SK-N-MC (cell line): Measurements from ENCODE around the gene MYH13.
A peak's percentile ranks its signal among the peaks of the same experiment; 100 is the strongest.

Experiments used
- DNase-seq: peaks from one replicate; pipeline ENCODE4 v3.0.0-alpha.2; 2011; ENCODE audit warnings: low read depth, low spot score
- H3K27ac ChIP-seq: fragments of 200-600 bp; sonication (generic); 2 replicates; pipeline ENCODE4 v1.5.1; 2016; ENCODE audit warnings: mixed run types
- H3K36me3 ChIP-seq: fragments of 200-600 bp; sonication (generic); 2 replicates; pipeline ENCODE4 v1.6.1; 2017; ENCODE audit warnings: antibody characterized with exemption, low read length, mixed read lengths; ENCODE audit not compliant: insufficient read depth
- H3K4me3 ChIP-seq: fragments of 200-600 bp; sonication (generic); 2 replicates; pipeline ENCODE4 v1.5.1; 2016
- H3K9ac ChIP-seq: fragments of 200-600 bp; sonication (generic); 2 replicates; pipeline ENCODE4 v1.8.0; 2017; ENCODE audit warnings: mixed run types, mixed read lengths; ENCODE audit not compliant: insufficient read length
- H3K9me3 ChIP-seq: fragments of 200-600 bp; sonication (generic); 2 replicates; pipeline ENCODE4 v1.6.1; 2017; ENCODE audit warnings: low read depth, mild to moderate bottlenecking, antibody characterized with exemption, low read length, moderate library complexity, mixed read lengths
- EZH2 ChIP-seq: fragments of 200-600 bp; sonication (generic); IDR thresholded peaks from one replicate; pipeline ENCODE4 v1.6.1; 2017; ENCODE audit warnings: antibody characterized with exemption
- FOXP2 ChIP-seq: optimal IDR thresholded peaks from 2 replicates; pipeline ENCODE3; 2011; ENCODE audit warnings: mild to moderate bottlenecking, moderate library complexity; ENCODE audit not compliant: insufficient read depth; ENCODE audit errors: extremely low read length, control extremely low read depth
- POLR2AphosphoS5 ChIP-seq: IDR thresholded peaks from 2 replicates; pipeline ENCODE4 v1.6.1; 2012; ENCODE audit warnings: mild to moderate bottlenecking, low read depth, low read length, borderline replicate concordance

MYH13 gene

GRCh38 chr17:10337136-10337535, 35.7 kb downstream of the MYH13 start:
- no peak overlapping the region for H3K4me3 ChIP-seq
- DNase-seq = no peak
- TF ChIP-seq EZH2 (no peak), POLR2AphosphoS5 (no peak)
- H3K27ac ChIP-seq = no peak overlapping the region
- no peak overlapping the region for H3K9ac ChIP-seq
- no peaks in the 10 kb centered on the region for H3K9me3 ChIP-seq
- H3K36me3 ChIP-seq = no peaks in the 10 kb centered on the region

- H3K36me3 ChIP-seq = no peaks in the 10 kb centered on the region
- H3K9ac ChIP-seq = no peak overlapping the region
- TF ChIP-seq POLR2AphosphoS5 = no peak
- TF ChIP-seq EZH2 = no peak
- TF ChIP-seq FOXP2 = no peak
- no peak for DNase-seq
- no peak overlapping the region for H3K4me3 ChIP-seq
- no peak overlapping the region for H3K27ac ChIP-seq
- no peaks in the 10 kb centered on the region for H3K9me3 ChIP-seq
Observed at GRCh38 chr17:10336393-10336792, 36.4 kb downstream of the MYH13 start.

- no peak overlapping the region for H3K9ac ChIP-seq
- TF ChIP-seq POLR2AphosphoS5 = no peak
- TF ChIP-seq FOXP2 = no peak
- TF ChIP-seq EZH2 = no peak
- H3K9me3 ChIP-seq = no peaks in the 10 kb centered on the region
- H3K4me3 ChIP-seq = no peak overlapping the region
- DNase-seq = no peak
- no peak overlapping the region for H3K27ac ChIP-seq
- H3K36me3 ChIP-seq = no peaks in the 10 kb centered on the region
Observed at GRCh38 chr17:10332515-10332914, 40.3 kb downstream of the MYH13 start.

- TF ChIP-seq POLR2AphosphoS5 = no peak
- no peak for TF ChIP-seq FOXP2
- no peak for TF ChIP-seq EZH2
- Histone ChIP-seq H3K9ac (no peak overlapping the region), H3K27ac (no peak overlapping the region), H3K4me3 (no peak overlapping the region), H3K36me3 (no peaks in the 10 kb centered on the region), H3K9me3 (no peaks in the 10 kb centered on the region)
- no peak for DNase-seq
Observed at GRCh38 chr17:10328971-10329923, 43.6 kb downstream of the MYH13 start.

- no peak overlapping the region for H3K4me3 ChIP-seq
Observed at GRCh38 chr17:10328206-10328605, 44.6 kb downstream of the MYH13 start.

GRCh38 chr17:10327640-10328039, 45.2 kb downstream of the MYH13 start:
- TF ChIP-seq EZH2 (no peak), FOXP2 (no peak), POLR2AphosphoS5 (no peak)
- Histone ChIP-seq H3K9me3 (no peaks in the 10 kb centered on the region), H3K4me3 (no peak overlapping the region), H3K9ac (no peak overlapping the region), H3K27ac (no peak overlapping the region), H3K36me3 (no peaks in the 10 kb centered on the region)
- peak; percentile 2 for DNase-seq

More at GRCh38 chr17:10328206-10328605, 44.6 kb downstream of the MYH13 start:
- H3K36me3 ChIP-seq = no peaks in the 10 kb centered on the region
- H3K9ac ChIP-seq = no peak overlapping the region
- H3K9me3 ChIP-seq = no peaks in the 10 kb centered on the region
- TF ChIP-seq POLR2AphosphoS5 (no peak), EZH2 (no peak), FOXP2 (no peak)
- no peak overlapping the region for H3K27ac ChIP-seq
- DNase-seq = no peak

GRCh38 chr17:10325031-10325695, 47.6 kb downstream of the MYH13 start:
- TF ChIP-seq POLR2AphosphoS5 (no peak), FOXP2 (no peak), EZH2 (no peak)
- H3K9ac ChIP-seq = no peak overlapping the region
- no peak overlapping the region for H3K27ac ChIP-seq
- H3K36me3 ChIP-seq = no peaks in the 10 kb centered on the region
- no peak for DNase-seq
- no peaks in the 10 kb centered on the region for H3K9me3 ChIP-seq
- H3K4me3 ChIP-seq = no peak overlapping the region

GRCh38 chr17:10323812-10324610, 48.8 kb downstream of the MYH13 start:
- TF ChIP-seq POLR2AphosphoS5 (no peak), FOXP2 (no peak), EZH2 (no peak)
- H3K4me3 ChIP-seq = no peak overlapping the region
- no peaks in the 10 kb centered on the region for H3K9me3 ChIP-seq
- DNase-seq = no peak
- no peak overlapping the region for H3K27ac ChIP-seq
- no peak overlapping the region for H3K9ac ChIP-seq
- no peaks in the 10 kb centered on the region for H3K36me3 ChIP-seq
